ENCODE measurements around the gene LRRC75A. TPM values are rescaled to one million over a fixed set of nuclear protein-coding genes. Genes with fewer than 3 reads are reported as not detected.

The LRRC75A gene
- total and polyA plus RNA-seq, 2 donors (not counting 3 experiments of a cell fraction or from before 2014, with no cell fraction given) = 3.7 to 6.1 TPM

GRCh38 chr17:16492613-16493530 lies 879 bp upstream of the LRRC75A start:
- Histone ChIP-seq H3K4me2 (ENCODE audit: insufficient read depth, low read length) (peak overlapping the region; percentile 67), H3K36me3 (ENCODE audit: control insufficient read depth in 2 of 2, extremely low read depth in 1 of 2, insufficient read depth in 2 of 2, low read length in 2 of 2) (no peaks in the 10 kb centered on the region), H3K4me1 (ENCODE audit: control insufficient read depth, extremely low read depth, insufficient read depth, low read length) (peaks cover 13% of the 10 kb centered on the region), H2AFZ (ENCODE audit: low read depth, low read length) (peak overlapping the region; percentile 71), H3K9ac (replicated peaks; ENCODE audit: extremely low read depth, insufficient read depth, low read length) (no peak overlapping the region), H3K4me3 (replicated peaks in 1 of 3; ENCODE audit: insufficient read depth in 1 of 3, low read depth in 1 of 3, low read length in 3 of 3) (peak overlapping the region in 1 of 3 experiments; percentile 35), H3K27me3 (ENCODE audit: control insufficient read depth in 2 of 2, insufficient read depth in 2 of 2, low read length in 2 of 2) (peaks cover 25 to 33% of the 10 kb centered on the region in 2 experiments), H3K79me2 (ENCODE audit: control insufficient read depth, insufficient read depth, low read length) (no peaks in the 10 kb centered on the region), H3K27ac (ENCODE audit: insufficient read depth, low read depth, low read length) (no peak overlapping the region), H4K20me1 (replicated peaks; ENCODE audit: control insufficient read depth, extremely low read depth, insufficient read depth, low read length) (no peaks in the 10 kb centered on the region), H3K9me3 (replicated peaks; ENCODE audit: control insufficient read depth, insufficient read depth, low read length) (no peaks in the 10 kb centered on the region), H3K9me1 (replicated peaks; ENCODE audit: control insufficient read depth, extremely low read depth, insufficient read depth, low read length) (no peaks in the 10 kb centered on the region)
- ChIA-PET POLR2A (no interaction called here), CTCF (interaction anchor here (1.0 to 3.9 kb wide), 6 partner anchors 14 to 40 kb away, joined by 3 to 20 read pairs (median 8); no protein-coding TSS in a partner anchor)
- TF ChIP-seq MYC (IDR thresholded peaks at IDR 0.05; ENCODE audit: low read depth, low read length) (no peak), EZH2 (IDR thresholded peaks at IDR 0.05; ENCODE audit: borderline replicate concordance, low read depth, low read length, severe bottlenecking) (peak; percentile 37)
- dilution Hi-C loops (cut with MboI; ENCODE audit: extremely low pct_ligation_motif_present, low sequenced_read_pairs) (no loop called here), intact Hi-C loops (cut with micrococcal nuclease) (no loop called here)
- BruUV-seq (replicated peaks) = no TSS peak
- DNase-seq (ENCODE audit: low read depth, low spot score) (no peak), FAIRE-seq (no peak)

- Histone ChIP-seq H2AFZ (ENCODE audit: low read depth, low read length) (peak overlapping the region; percentile 40), H3K9me3 (replicated peaks; ENCODE audit: control insufficient read depth, insufficient read depth, low read length) (no peaks in the 10 kb centered on the region), H3K79me2 (ENCODE audit: control insufficient read depth, insufficient read depth, low read length) (no peaks in the 10 kb centered on the region), H3K9me1 (replicated peaks; ENCODE audit: control insufficient read depth, extremely low read depth, insufficient read depth, low read length) (no peaks in the 10 kb centered on the region), H3K4me3 (replicated peaks in 1 of 3; ENCODE audit: insufficient read depth in 1 of 3, low read depth in 1 of 3, low read length in 3 of 3) (peak overlapping the region in 2 of 3 experiments; percentile 14 to 47), H3K4me1 (ENCODE audit: control insufficient read depth, extremely low read depth, insufficient read depth, low read length) (peaks cover 22% of the 10 kb centered on the region), H3K9ac (replicated peaks; ENCODE audit: extremely low read depth, insufficient read depth, low read length) (no peak overlapping the region), H3K36me3 (ENCODE audit: control insufficient read depth in 2 of 2, extremely low read depth in 1 of 2, insufficient read depth in 2 of 2, low read length in 2 of 2) (no peaks in the 10 kb centered on the region), H3K27ac (ENCODE audit: insufficient read depth, low read depth, low read length) (no peak overlapping the region), H3K27me3 (ENCODE audit: control insufficient read depth in 2 of 2, insufficient read depth in 2 of 2, low read length in 2 of 2) (peaks cover 17 to 33% of the 10 kb centered on the region in 2 experiments), H3K4me2 (ENCODE audit: insufficient read depth, low read length) (peak overlapping the region; percentile 10), H4K20me1 (replicated peaks; ENCODE audit: control insufficient read depth, extremely low read depth, insufficient read depth, low read length) (no peaks in the 10 kb centered on the region)
- dilution Hi-C loops (cut with MboI; ENCODE audit: extremely low pct_ligation_motif_present, low sequenced_read_pairs) = no loop called here
- TF ChIP-seq POLR2AphosphoS5 (IDR thresholded peaks at IDR 0.05; ENCODE audit: insufficient read depth, low read depth, low read length) (no peak), MAX (IDR thresholded peaks at IDR 0.05; ENCODE audit: insufficient read depth, insufficient read length) (no peak), EZH2 (IDR thresholded peaks at IDR 0.05; ENCODE audit: borderline replicate concordance, low read depth, low read length, severe bottlenecking) (peak; percentile 41)
- FAIRE-seq (peak; percentile 43), DNase-seq (ENCODE audit: low read depth, low spot score) (no peak)
- ChIA-PET CTCF (interaction anchor here (1.2 to 3.9 kb wide), 4 partner anchors 15 to 38 kb away, joined by 3 to 20 read pairs (median 9); no protein-coding TSS in a partner anchor), POLR2A (no interaction called here)
- BruUV-seq (replicated peaks) = no TSS peak
- intact Hi-C loops (cut with micrococcal nuclease) = no loop called here
Observed at GRCh38 chr17:16491131-16491702, 776 bp downstream of the LRRC75A start.

Data from endothelial cell of umbilical vein (primary cell).